ENCODE measurements around the gene PWWP2A. TPM values are rescaled to one million over a fixed set of nuclear protein-coding genes. Genes with fewer than 3 reads are reported as not detected.

PWWP2A gene
- total and polyA plus RNA-seq, 2 of the 4 experiments (the other 2 are of a cell fraction) = 8.8 to 12.5 TPM

DNA sequence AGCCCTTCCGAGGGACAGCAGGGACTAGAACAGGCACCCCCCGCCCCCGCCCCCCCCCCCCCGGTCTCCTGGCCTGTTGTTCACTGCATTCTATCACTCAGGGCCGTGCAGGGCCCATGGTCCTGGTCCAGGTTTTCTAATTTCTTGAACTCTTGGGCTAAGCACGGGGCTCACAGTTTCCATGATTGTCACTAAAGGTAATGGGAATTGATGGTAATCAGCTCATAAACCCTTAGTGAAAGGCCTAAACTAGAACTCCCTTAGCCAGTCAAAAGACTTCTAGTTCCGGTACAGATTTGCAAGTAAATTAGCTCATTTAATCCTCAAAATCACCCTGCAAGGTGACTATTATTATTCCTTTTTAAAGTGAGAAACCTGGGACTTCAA lies 14.7 kb upstream of the PWWP2A start:
- no peak for ATAC-seq (ENCODE audit: low read depth)
- no peak overlapping the region for H3K14ac ChIP-seq (replicated peaks; ENCODE audit: low read depth, low read length)
- H3K23ac ChIP-seq (ENCODE audit: low read depth, low read length) = no peak overlapping the region
- no peak overlapping the region for H3K4ac ChIP-seq (ENCODE audit: low read depth, low read length)
- H4K20me1 ChIP-seq (ENCODE audit: insufficient read depth, low read length) = no peaks in the 10 kb centered on the region
- no CpG with 5 or more reads among the region's 7 CpGs for WGBS, 2 experiments (ENCODE audit: extremely low coverage in 2 of 2, insufficient read length in 1 of 2)
- no peaks in the 10 kb centered on the region for H3K27me3 ChIP-seq (ENCODE audit: control insufficient read depth, insufficient read depth, low read length)
- no peak overlapping the region for H2BK15ac ChIP-seq (ENCODE audit: low read depth, low read length)
- no peak overlapping the region for H3K4me3 ChIP-seq (ENCODE audit: insufficient read depth, low read depth, low read length)
- H4K5ac ChIP-seq (ENCODE audit: low read depth, low read length) = no peak overlapping the region
- no peak for DNase-seq
- no peak overlapping the region for H4K8ac ChIP-seq (ENCODE audit: low read depth in 2 of 2, low read length in 2 of 2)
- H3K36me3 ChIP-seq (ENCODE audit: control insufficient read depth, insufficient read depth, low read length) = no peaks in the 10 kb centered on the region
- H3K9me1 ChIP-seq (ENCODE audit: insufficient read depth, low read length) = no peaks in the 10 kb centered on the region
- no peak overlapping the region for H2BK20ac ChIP-seq (ENCODE audit: low read depth, low read length)
- H2AK9ac ChIP-seq (replicated peaks; ENCODE audit: low read depth, low read length, poor library complexity) = no peak overlapping the region
- BruUV-seq (replicated peaks) = no TSS peak
- no peak overlapping the region for H2BK5ac ChIP-seq (ENCODE audit: low read depth, low read length, poor library complexity, severe bottlenecking)
- no peaks in the 10 kb centered on the region for H3K4me1 ChIP-seq (ENCODE audit: control insufficient read depth, insufficient read depth, low read length)
- no peak overlapping the region for H3K4me2 ChIP-seq (ENCODE audit: low read depth, low read length)
- intact Hi-C loops (cut with micrococcal nuclease) = no loop called here
- no peak for TF ChIP-seq CTCF (conservative IDR thresholded peaks at IDR 0.05; ENCODE audit: low read depth, low read length)
- TF ChIP-seq, protein P1, sequence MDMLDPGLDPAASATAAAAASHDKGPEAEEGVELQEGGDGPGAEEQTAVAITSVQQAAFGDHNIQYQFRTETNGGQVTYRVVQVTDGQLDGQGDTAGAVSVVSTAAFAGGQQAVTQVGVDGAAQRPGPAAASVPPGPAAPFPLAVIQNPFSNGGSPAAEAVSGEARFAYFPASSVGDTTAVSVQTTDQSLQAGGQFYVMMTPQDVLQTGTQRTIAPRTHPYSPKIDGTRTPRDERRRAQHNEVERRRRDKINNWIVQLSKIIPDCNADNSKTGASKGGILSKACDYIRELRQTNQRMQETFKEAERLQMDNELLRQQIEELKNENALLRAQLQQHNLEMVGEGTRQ (IDR thresholded peaks at IDR 0.05; ENCODE audit: low read depth, low read length) = no peak
- no peaks in the 10 kb centered on the region for H3K9me3 ChIP-seq (ENCODE audit: control insufficient read depth, insufficient read depth, low read length)
- H2BK120ac ChIP-seq (ENCODE audit: low read depth, low read length) = no peak overlapping the region
- H2AK5ac ChIP-seq (ENCODE audit: low read depth, low read length) = no peak overlapping the region
- CTCF ChIA-PET = no interaction called here
- no peak overlapping the region for H3K27ac ChIP-seq (ENCODE audit: insufficient read depth, low read length)
- H3K9ac ChIP-seq (ENCODE audit: low read depth, low read length) = no peak overlapping the region
- dilution Hi-C loops (cut with HindIII; ENCODE audit: low sequenced_read_pairs, unreplicated experiment) = no loop called here
- in situ Hi-C loops (cut with MboI; ENCODE audit: low sequenced_read_pairs) = no loop called here
- POLR2A ChIA-PET (ENCODE audit: unreplicated experiment) = no interaction called here
- H3K79me1 ChIP-seq (ENCODE audit: low read depth in 1 of 2, low read length in 2 of 2) = no peaks in the 10 kb centered on the region
- H3K18ac ChIP-seq (ENCODE audit: low read depth, low read length) = no peak overlapping the region
- H4K91ac ChIP-seq (ENCODE audit: insufficient read depth, low read depth, low read length) = no peak overlapping the region
- no peak overlapping the region for H3K56ac ChIP-seq (ENCODE audit: extremely low read depth, insufficient read depth, low read length)
- H2AFZ ChIP-seq (replicated peaks; ENCODE audit: low read length, poor library complexity) = peak overlapping the region; percentile 82

Data from IMR-90 (cell line).